ENCODE results near the gene ZNF438. TPM values are rescaled to one million over a fixed set of nuclear protein-coding genes. Genes with fewer than 3 reads are reported as not detected.

The ZNF438 gene
- total RNA-seq, 1 donor from 2014 or later = 1.7 TPM

GRCh38 chr10:30974355-30974754 lies 57.3 kb downstream of the ZNF438 start:
- TF ChIP-seq CTCF (IDR thresholded peaks at IDR 0.05) = no peak
- H3K27ac ChIP-seq = peak overlapping the region; percentile 54 to 70

GRCh38 chr10:30973737-30974136 lies 57.9 kb downstream of the ZNF438 start:
- intact Hi-C loops (cut with DNase I) = no loop called here
- Histone ChIP-seq H3K27me3 (no peaks in the 10 kb centered on the region), H3K27ac (peak overlapping the region; percentile 54 to 70), H3K4me3 (peak overlapping the region in 1 of 2 donors; percentile 30), H3K9me3 (no peaks in the 10 kb centered on the region), H3K4me1 (peaks cover 4 to 30% of the 10 kb centered on the region in 2 donors), H3K36me3 (no peaks in the 10 kb centered on the region)
- no peak for TF ChIP-seq CTCF (IDR thresholded peaks at IDR 0.05)
- DNase-seq (ENCODE audit: low spot score in 2 of 2) = no peak

More at GRCh38 chr10:30974355-30974754, 57.3 kb downstream of the ZNF438 start:
- no peak for DNase-seq (ENCODE audit: low spot score in 2 of 2)
- Histone ChIP-seq H3K4me1 (peaks cover 4 to 29% of the 10 kb centered on the region in 2 donors), H3K4me3 (no peak overlapping the region), H3K9me3 (no peaks in the 10 kb centered on the region), H3K27me3 (no peaks in the 10 kb centered on the region), H3K36me3 (no peaks in the 10 kb centered on the region)
- intact Hi-C loops (cut with DNase I) = no loop called here

GRCh38 chr10:30970760-30971460 lies 60.8 kb downstream of the ZNF438 start:
- no peak for TF ChIP-seq CTCF (IDR thresholded peaks at IDR 0.05)
- intact Hi-C loops (cut with DNase I) = no loop called here
- Histone ChIP-seq H3K4me1 (peaks cover 4 to 38% of the 10 kb centered on the region in 2 donors), H3K4me3 (no peak overlapping the region), H3K27ac (peak overlapping the region in 1 of 2 donors; percentile 3), H3K36me3 (no peaks in the 10 kb centered on the region), H3K9me3 (no peaks in the 10 kb centered on the region), H3K27me3 (no peaks in the 10 kb centered on the region)
- no peak for DNase-seq (ENCODE audit: low spot score in 2 of 2)

GRCh38 chr10:30968711-30969110 lies 63.0 kb downstream of the ZNF438 start:
- Histone ChIP-seq H3K27ac (no peak overlapping the region), H3K4me1 (peaks cover 0 to 22% of the 10 kb centered on the region in 2 donors), H3K27me3 (no peaks in the 10 kb centered on the region), H3K36me3 (no peaks in the 10 kb centered on the region), H3K4me3 (no peak overlapping the region), H3K9me3 (no peaks in the 10 kb centered on the region)
- no peak for DNase-seq (ENCODE audit: low spot score in 2 of 2)
- intact Hi-C loops (cut with DNase I) = no loop called here
- TF ChIP-seq CTCF (IDR thresholded peaks at IDR 0.05) = no peak

- Histone ChIP-seq H3K9me3 (no peaks in the 10 kb centered on the region), H3K27ac (no peak overlapping the region), H3K4me1 (peaks cover 0 to 16% of the 10 kb centered on the region in 2 donors), H3K4me3 (no peak overlapping the region), H3K36me3 (no peaks in the 10 kb centered on the region), H3K27me3 (no peaks in the 10 kb centered on the region)
- no peak for TF ChIP-seq CTCF (IDR thresholded peaks at IDR 0.05)
- intact Hi-C loops (cut with DNase I) = no loop called here
- DNase-seq (ENCODE audit: low spot score in 2 of 2) = no peak
Observed at GRCh38 chr10:30967650-30968410, 63.8 kb downstream of the ZNF438 start.

All from ascending aorta (tissue), 2 donors.